GM20000 (cell line): Measurements from ENCODE around the gene LINGO4.
"Not testable (repeated sequence)": the region's sequence is repeated elsewhere in the genome, so short reads cannot be mapped to it uniquely, and the experiment has no call there.

Source experiments
- DNase-seq: peaks from one replicate; pipeline ENCODE4 v3.0.0; 2012; ENCODE audit warnings: low spot score
- TF ChIP-seq, protein P1 (sequence below): IDR thresholded peaks from 2 replicates; pipeline ENCODE4 v1.5.1; 2012; ENCODE audit warnings: mild to moderate bottlenecking, control low read depth; ENCODE audit errors: extremely low read depth, missing control alignments

LINGO4 gene

DNA sequence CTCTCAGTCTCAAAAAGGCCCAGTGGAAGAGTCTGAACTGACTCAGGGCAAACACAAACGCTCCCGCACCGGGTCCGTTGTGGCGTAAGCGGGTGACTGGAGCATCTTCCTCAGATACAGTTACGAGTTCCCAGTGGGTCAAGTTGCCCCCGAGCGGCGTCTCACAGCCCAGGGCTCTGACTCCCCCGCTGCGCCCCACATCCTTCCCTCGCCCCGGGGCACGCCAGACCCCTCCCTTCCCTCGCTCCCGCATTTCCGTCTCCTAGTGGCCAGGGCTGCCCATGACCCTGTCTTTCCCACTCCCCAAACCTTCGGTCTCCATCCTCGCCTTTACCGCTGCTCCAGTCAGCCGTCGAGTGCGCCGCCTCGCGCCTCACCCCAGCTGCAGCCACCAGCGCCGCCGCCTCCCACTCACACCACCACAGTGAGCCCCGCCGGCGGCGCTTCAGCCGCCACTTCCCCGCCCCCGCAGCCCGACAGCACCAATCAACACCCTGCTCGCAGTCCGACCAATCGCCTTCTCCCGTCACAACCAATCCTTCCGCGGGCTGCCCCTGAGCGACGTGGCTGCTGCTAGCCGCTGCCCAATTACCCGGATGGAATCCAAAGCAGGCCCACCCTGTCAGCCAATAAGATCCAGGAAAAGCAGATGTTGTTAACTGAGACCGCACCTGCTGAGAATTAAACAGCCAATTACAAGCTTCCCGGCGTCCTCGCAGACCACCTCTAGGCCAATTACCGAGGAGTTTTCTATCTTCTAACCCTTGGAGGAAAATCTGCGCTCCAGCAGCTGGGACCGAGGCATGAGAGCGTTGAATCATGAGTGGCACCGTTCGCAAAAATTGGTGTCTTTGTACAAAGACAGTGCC lies 14.9 kb downstream of the LINGO4 start, which contains the start of gene TDRKH:
Gene TDRKH, minus strand, starts transcription at position 430 of the 869 bp plus-strand sequence. CDS start 7,478 bp downstream, outside the sequence.
- peak; percentile 99 for DNase-seq
- TF ChIP-seq, protein P1, sequence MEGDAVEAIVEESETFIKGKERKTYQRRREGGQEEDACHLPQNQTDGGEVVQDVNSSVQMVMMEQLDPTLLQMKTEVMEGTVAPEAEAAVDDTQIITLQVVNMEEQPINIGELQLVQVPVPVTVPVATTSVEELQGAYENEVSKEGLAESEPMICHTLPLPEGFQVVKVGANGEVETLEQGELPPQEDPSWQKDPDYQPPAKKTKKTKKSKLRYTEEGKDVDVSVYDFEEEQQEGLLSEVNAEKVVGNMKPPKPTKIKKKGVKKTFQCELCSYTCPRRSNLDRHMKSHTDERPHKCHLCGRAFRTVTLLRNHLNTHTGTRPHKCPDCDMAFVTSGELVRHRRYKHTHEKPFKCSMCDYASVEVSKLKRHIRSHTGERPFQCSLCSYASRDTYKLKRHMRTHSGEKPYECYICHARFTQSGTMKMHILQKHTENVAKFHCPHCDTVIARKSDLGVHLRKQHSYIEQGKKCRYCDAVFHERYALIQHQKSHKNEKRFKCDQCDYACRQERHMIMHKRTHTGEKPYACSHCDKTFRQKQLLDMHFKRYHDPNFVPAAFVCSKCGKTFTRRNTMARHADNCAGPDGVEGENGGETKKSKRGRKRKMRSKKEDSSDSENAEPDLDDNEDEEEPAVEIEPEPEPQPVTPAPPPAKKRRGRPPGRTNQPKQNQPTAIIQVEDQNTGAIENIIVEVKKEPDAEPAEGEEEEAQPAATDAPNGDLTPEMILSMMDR: no peak

DNA sequence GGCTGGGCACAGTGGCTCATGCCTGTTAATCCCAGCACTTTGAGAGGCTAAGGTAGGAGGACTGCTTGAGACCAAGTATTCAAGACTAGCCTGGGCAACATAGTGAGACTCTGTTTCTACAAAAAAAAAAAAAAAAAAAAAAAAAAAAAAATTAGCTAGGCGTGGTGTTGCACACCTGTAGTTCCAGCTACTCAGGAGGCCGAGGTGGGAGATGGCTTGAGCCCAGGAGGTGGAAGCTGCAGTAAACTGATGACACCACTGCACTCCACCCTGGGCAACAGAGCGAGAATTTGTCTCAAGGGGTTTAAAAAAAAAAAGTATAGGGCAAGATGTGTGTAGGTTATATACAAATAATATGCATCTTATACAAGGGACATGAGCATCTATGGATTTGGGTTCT lies 17.5 kb downstream of the LINGO4 start:
- TF ChIP-seq, protein P1: no peak
- DNase-seq: no peak

DNA sequence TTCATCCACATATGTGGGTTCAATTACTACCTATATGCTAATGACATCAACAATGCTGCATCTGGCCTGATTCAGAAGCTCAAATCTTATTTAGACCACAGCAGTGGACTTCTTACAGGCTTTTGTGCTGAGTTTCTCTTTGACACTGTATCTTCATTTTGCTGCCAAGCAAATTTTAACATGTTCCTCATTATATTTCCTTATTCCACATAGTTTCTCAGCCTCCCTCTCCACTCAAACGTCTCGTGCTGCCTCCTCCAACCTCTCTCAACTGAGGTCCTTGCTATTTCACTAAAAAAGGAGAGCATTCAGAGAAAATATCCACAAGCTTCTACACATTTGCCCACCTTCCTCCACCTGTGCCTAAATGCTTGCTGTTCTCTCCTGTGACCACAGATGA lies 21.4 kb downstream of the LINGO4 start:
- DNase-seq: no peak
- TF ChIP-seq, protein P1: no peak

DNA sequence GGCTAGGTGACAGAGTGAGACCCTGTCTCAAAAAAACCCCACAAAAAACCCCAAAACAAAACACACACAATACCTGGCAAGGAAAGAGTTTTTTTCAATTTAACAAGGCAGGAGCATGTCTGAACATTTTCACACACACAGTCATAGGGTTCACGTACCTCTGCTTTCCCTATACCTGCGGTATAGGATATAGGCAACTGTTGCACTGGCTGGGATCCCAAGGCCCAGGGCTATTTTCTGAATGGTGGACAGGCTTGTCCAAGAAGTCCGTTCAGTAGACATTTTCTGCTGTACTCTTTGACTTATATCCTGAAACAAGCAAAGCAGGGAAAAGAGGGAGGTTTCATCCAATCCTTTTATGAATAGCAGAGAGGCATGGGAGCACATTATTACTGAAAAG lies 22.5 kb downstream of the LINGO4 start:
- no peak for DNase-seq
- TF ChIP-seq, protein P1: no peak

DNA sequence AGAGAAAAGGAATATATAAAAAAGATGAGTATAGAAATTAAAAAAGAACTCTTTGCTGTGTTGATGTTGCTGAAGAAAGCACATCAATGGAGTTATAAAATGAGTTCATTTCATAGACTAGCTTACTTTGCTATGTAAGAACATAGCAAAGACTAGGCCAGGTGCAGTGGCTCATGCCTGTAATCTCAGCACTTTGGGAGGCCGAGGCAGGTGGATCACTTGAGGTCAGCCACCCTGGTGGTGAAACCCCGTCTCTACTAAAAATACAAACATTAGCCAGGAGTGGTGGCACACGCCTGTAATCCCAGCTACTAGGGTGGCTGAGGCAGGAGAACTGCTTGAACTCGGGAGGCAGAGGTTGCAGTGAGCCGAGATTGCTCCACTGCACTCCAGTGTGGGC lies 23.2 kb downstream of the LINGO4 start:
- not testable (repeated sequence) for DNase-seq

DNA sequence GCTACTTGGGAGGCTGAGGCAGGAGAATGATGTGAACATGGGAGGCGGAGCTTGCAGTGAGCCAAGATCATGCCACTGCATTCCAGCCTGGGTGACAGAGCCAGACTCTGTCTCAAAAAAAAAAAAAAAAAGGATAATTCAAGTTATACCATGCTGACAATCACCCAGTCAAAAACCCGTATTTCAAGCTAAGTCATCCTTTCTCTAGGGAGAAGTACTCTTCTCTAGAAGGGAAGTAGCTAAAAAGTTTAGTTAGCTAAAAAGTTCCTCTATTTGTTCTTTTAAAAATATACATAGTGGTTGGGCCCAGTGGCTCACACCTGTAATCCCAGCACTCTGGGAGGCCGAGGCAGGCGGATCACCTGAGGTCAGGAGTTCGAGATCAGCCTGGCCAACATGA lies 24.5 kb downstream of the LINGO4 start:
- not testable (repeated sequence) for DNase-seq

DNA sequence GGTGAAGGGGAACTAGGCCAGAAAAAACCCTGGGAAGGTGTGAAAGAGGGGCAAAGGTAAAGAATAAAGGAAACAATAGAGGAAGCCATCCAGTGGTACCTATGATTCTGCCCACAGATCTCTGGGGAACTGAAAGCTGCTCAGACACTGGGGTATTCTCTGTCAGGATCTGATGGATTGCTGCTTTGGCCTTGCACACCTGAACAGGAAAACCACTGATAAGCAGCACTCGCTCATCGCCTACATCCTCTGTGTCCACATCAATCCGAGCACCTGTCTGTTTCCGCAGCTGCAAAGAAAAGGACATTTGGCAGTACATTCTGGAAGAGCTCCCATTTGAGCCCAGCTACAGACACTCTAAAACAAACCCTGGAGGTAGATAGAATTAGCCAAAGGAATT lies 25.4 kb downstream of the LINGO4 start:
- DNase-seq: no peak
- TF ChIP-seq, protein P1: no peak

DNA sequence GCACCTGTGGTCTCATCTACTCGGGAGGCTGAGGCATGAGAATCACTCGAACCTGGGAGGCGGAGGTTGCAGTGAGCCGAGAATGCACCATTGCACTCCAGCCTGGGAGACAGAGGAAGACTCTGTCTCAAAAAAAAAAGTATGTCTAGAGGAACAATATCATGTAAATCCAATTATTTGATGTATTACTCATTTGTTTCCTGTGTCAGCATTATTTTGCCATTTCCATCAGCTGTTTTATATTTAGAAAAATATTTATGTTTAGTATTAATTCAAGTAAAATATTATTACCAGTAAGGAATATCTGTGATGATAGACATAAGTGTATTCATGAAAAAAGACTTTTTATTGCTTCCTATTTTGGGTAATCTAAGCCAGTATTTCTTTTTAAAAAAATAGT lies 27.9 kb downstream of the LINGO4 start:
- DNase-seq: no peak

More for the DNA sequence above, 27.9 kb downstream of the LINGO4 start:
- TF ChIP-seq, protein P1: no peak
